AG04449 (cell line): ENCODE data around the gene STX5.

ENCODE experiments used
- CTCF ChIA-PET: fragments of 350-600 bp; formaldehyde crosslinking; extraction: SDS; loops from one replicate; lab custom pipeline; 2021; ENCODE audit warnings: antibody characterized with exemption; lab: Yijun Ruan, JAX
- POLR2A ChIA-PET: fragments of 400-600, 350-600 bp; formaldehyde crosslinking; extraction: SDS; loops from one replicate; lab custom pipeline; 2020; ENCODE audit warnings: antibody characterized with exemption, inconsistent platforms; lab: Yijun Ruan, JAX
- DNase-seq: peaks from one replicate; pipeline ENCODE4 v3.0.0-alpha.2; 2010; ENCODE audit warnings: low read depth, low spot score
- H3K4me3 ChIP-seq: 2 replicates; pipeline ENCODE4 v1.5.1; 2011; ENCODE audit warnings: low read depth, mild to moderate bottlenecking, control low read depth, low read length
- TF ChIP-seq, protein P1 (sequence below): IDR thresholded peaks from one replicate; pipeline ENCODE4 v1.5.1; 2011; ENCODE audit warnings: mild to moderate bottlenecking, moderate library complexity, low read length, control low read depth, inconsistent platforms; ENCODE audit not compliant: insufficient read depth; ENCODE audit errors: missing control alignments

Gene STX5

GRCh38 chr11:62854825-62855570 lies 23.1 kb upstream of the STX5 start:
- TF ChIP-seq, protein P1, sequence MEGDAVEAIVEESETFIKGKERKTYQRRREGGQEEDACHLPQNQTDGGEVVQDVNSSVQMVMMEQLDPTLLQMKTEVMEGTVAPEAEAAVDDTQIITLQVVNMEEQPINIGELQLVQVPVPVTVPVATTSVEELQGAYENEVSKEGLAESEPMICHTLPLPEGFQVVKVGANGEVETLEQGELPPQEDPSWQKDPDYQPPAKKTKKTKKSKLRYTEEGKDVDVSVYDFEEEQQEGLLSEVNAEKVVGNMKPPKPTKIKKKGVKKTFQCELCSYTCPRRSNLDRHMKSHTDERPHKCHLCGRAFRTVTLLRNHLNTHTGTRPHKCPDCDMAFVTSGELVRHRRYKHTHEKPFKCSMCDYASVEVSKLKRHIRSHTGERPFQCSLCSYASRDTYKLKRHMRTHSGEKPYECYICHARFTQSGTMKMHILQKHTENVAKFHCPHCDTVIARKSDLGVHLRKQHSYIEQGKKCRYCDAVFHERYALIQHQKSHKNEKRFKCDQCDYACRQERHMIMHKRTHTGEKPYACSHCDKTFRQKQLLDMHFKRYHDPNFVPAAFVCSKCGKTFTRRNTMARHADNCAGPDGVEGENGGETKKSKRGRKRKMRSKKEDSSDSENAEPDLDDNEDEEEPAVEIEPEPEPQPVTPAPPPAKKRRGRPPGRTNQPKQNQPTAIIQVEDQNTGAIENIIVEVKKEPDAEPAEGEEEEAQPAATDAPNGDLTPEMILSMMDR, result no peak
- CTCF ChIA-PET, result interaction anchor here (1.0 to 1.8 kb wide), 6 partner anchors 8 to 69 kb away, joined by 4 to 10 read pairs (median 7); no protein-coding TSS in a partner anchor
- no peak for DNase-seq

DNA sequence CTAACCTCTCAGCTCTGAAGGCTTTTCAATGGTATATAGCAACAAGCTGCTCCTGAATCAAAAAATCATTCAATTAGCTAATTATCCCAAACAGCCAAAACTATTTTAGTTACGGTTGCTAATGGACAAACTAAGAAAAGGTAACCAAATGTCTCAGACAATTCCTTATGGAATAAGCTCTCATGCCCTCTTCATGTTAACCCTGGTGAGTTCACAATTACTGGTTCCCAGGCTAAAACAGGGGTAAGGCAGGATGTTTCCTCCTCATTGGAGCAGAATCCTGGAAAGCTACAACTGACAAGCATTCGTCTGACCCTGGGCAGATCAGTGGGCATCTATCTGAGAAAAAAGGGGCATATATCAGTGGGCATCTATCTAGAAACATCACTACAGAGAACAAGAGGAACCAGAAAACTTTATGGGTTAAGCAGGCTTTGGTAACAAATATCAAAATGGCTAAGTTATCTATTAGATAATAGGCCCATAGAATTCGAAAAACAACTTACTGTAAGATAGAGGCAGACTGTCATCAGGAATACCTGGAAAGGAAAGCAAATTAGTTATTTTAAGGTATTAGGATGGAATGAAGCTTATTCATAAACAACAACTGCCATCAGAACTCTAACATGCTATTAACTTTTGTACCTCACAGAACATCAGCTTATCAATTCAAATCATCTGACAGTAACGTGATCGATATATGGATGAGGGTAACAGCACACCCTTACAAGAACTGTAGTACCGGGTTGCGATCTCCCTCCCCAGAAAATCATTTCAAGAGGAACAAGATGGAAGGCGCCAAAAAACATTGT lies 22.4 kb upstream of the STX5 start:
- ChIA-PET CTCF (interaction anchor here (0.8 to 1.8 kb wide), 6 partner anchors 8 to 68 kb away, joined by 4 to 7 read pairs (median 4); partner anchors contain the start of gene SLC3A2), POLR2A (interaction anchor here (0.6 to 8.3 kb wide), 12 partner anchors 11 to 280 kb away, joined by 3 to 193 read pairs (median 4); partner anchors contain the start of genes C11orf98, CSKMT, EEF1G and NXF1)
- no peak for DNase-seq
- peak overlapping the region; percentile 92 for H3K4me3 ChIP-seq
- TF ChIP-seq, protein P1, result no peak

More at GRCh38 chr11:62854825-62855570, 23.1 kb upstream of the STX5 start:
- peak overlapping the region; percentile 92 for H3K4me3 ChIP-seq
- POLR2A ChIA-PET, result interaction anchor here (0.6 to 8.3 kb wide), 20 partner anchors 9 to 264 kb away, joined by 3 to 193 read pairs (median 4); partner anchors contain the start of genes C11orf98, CSKMT, HNRNPUL2 and NXF1

DNA sequence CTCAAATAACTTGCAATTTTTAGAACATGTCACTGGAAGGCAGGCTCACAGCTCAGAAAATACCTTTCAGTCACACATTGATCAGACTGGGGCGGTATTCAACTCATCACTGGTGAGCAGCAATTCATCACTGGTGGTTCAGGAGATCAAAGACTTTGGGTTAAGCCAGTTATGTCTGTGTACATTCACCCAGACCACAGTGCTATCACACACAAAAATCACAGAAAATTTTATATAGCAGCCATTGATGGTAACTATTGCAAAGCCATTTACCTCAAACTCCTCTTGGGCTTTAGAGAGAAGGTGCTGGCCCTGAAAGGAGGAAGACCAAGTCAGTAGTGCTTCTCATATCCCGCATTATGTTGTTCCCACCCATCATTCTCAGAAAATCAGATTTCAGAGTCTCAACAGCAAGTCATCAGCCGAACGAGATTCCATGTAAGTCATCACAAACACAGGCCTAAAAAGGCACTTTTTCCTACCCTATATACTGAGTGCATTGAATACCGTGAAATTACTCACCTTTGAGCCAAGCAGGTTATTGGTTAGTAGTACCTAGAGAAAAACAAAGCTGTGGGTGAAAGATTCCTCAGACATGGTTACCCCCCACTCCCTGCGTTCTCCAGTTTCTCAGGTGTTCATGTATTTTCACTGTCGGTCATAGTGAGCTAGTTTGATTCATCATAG lies 21.6 kb upstream of the STX5 start:
- DNase-seq, result no peak
- ChIA-PET POLR2A (interaction anchor here (0.6 to 8.3 kb wide), 8 partner anchors 11 to 279 kb away, joined by 3 to 193 read pairs (median 4); partner anchors contain the start of genes EEF1G, SLC3A2, STX5 and TMEM179B), CTCF (interaction anchor here (0.8 to 1.6 kb wide), 4 partner anchors 8 to 67 kb away, joined by 4 to 7 read pairs (median 4); partner anchors contain the start of gene SLC3A2)
- peak overlapping the region; percentile 92 for H3K4me3 ChIP-seq
- TF ChIP-seq, protein P1, result no peak

- TF ChIP-seq, protein P1, result no peak
- no peak for DNase-seq
- no peak overlapping the region for H3K4me3 ChIP-seq
- ChIA-PET POLR2A (interaction anchor here (1.1 to 8.3 kb wide), 2 partner anchors 12 to 28 kb away, joined by 3 to 193 read pairs; partner anchors contain the start of genes SLC3A2 and WDR74), CTCF (no interaction called here)
Observed at GRCh38 chr11:62852523-62853188, 20.8 kb upstream of the STX5 start.

DNA sequence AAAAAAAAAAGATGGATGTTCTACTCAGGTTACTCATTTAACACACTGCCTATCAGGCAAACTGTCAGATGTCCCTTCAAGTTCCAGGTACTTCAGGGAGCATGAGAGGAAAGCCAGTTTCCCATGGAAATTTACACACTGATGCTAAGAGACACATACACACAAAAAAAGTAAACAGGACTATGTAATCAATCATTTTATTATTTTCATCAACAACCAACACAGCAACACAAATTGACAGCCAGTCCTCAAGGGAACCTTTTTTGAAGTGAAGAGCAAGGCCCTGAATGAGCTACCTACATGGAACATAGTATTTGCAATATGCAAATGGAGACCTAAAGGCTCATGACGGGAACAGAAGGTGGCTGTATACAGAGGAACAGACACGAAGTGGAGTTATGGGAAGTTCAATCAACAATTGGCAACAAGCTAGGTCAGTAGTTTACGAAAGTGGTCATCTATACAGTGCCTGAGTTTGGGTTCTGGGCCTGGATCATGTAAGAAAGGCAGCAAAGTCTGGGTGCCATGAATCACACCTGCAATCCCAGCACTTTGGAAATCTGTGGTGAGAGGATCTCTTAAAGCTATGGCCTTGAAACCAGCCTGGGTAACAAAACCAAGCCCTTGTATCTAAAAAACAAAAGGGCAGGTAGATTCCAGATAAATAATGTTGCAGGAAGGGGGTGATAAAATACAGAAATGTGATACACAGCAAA lies 20.1 kb upstream of the STX5 start:
- CTCF ChIA-PET, result no interaction called here
- TF ChIP-seq, protein P1, result no peak
- H3K4me3 ChIP-seq, result no peak overlapping the region
- no peak for DNase-seq
- POLR2A ChIA-PET, result interaction anchor here (1.1 to 8.3 kb wide), 2 partner anchors 12 to 29 kb away, joined by 3 to 193 read pairs; partner anchors contain the start of genes SLC3A2 and WDR74
